HCT116 (cell line): ENCODE measurements around the gene FUCA2. TPM values are rescaled to one million over a fixed set of nuclear protein-coding genes. Genes with fewer than 3 reads are reported as not detected.
A peak's percentile ranks its signal among the peaks of the same experiment; 100 is the strongest.

Experiments
- ATAC-seq: fragments of 200-7000 bp; cut with Tn5 transposase; 2 replicates; pipeline ENCODE4 v1.9.1; 2020; ENCODE audit warnings: mild to moderate bottlenecking, moderate library complexity
- BruUV-seq: library from RNA; stranded (reverse); fragments of 400-500 nt; replicated peaks from 2 replicates; lab custom pipeline; 2021; lab: Mats Ljungman, UMichigan
- CTCF ChIA-PET: fragments of 300-600 bp; sonication (Branson Sonifier 250); formaldehyde crosslinking; loops from one replicate; lab custom pipeline; 2021; ENCODE audit warnings: antibody characterized with exemption; lab: Charles Lee
- POLR2A ChIA-PET: fragments of 300-600, 350-600 bp; sonication (Branson Sonifier 250); formaldehyde crosslinking; loops from one replicate; lab custom pipeline; 2021; ENCODE audit warnings: antibody characterized with exemption; lab: Charles Lee
- RAD21 ChIA-PET, 2 experiments: fragments of 300-600 bp; sonication (Branson Sonifier 250); formaldehyde crosslinking; loops; one replicate each; lab custom pipeline; 2023; ENCODE audit warnings: low total read pairs in 2 of 2; ENCODE audit not compliant: uncharacterized antibody in 2 of 2, unreplicated experiment in 2 of 2, low non-redundant PET in 1 of 2; lab: Charles Lee
- DNase-seq: peaks from one replicate; pipeline ENCODE4 v3.0.0-alpha.2; 2010; ENCODE audit warnings: low read depth, low spot score
- H2AFZ ChIP-seq: fragments of 200-600 bp; shearing (Covaris generic), sonication (generic); 2 replicates; pipeline ENCODE4 v1.6.1; 2017; ENCODE audit warnings: low read depth, mixed run types, mixed read lengths, antibody characterized with exemption, low read length; ENCODE audit not compliant: poor library complexity, severe bottlenecking
- H3K27ac ChIP-seq: 2 replicates; pipeline ENCODE4 v1.5.1; 2012; ENCODE audit warnings: low read depth, low read length
- H3K27me3 ChIP-seq: fragments of 200-600 bp; sonication (generic); 2 replicates; pipeline ENCODE4 v1.6.1; 2016; ENCODE audit warnings: mixed run types, low read length, mixed read lengths; ENCODE audit not compliant: insufficient read depth
- H3K36me3 ChIP-seq, 2 experiments: fragments of 200-500 bp in 1 of 2; fragments of 200-600 bp in 1 of 2; sonication (Bioruptor generic) in 1 of 2; sonication (generic) in 1 of 2; 2 replicates each; pipeline versions ENCODE4 v1.5.1 to v1.6.1; 2014 to 2016; ENCODE audit warnings: low read length in 2 of 2, inconsistent platforms in 1 of 2, mixed read lengths in 1 of 2, mixed run types in 1 of 2; ENCODE audit not compliant: insufficient read depth in 2 of 2, control insufficient read depth in 1 of 2
- H3K4me1 ChIP-seq, 2 experiments: fragments of 200-600 bp in 1 of 2; sonication (generic) in 1 of 2; 2 replicates each; pipeline versions ENCODE4 v1.5.1 to v1.6.1; 2012 to 2017; ENCODE audit warnings: low read length in 2 of 2, inconsistent platforms in 1 of 2, mild to moderate bottlenecking in 1 of 2, mixed read lengths in 1 of 2, mixed run types in 1 of 2, moderate library complexity in 1 of 2; ENCODE audit not compliant: insufficient read depth in 2 of 2, control insufficient read depth in 1 of 2
- H3K4me2 ChIP-seq: fragments of 200-600 bp; sonication (generic); 2 replicates; pipeline ENCODE4 v1.6.1; 2017; ENCODE audit warnings: mixed run types, low read length, mixed read lengths
- H3K4me3 ChIP-seq, 2 experiments: fragments of 200-600 bp in 1 of 2; sonication (generic) in 1 of 2; replicated peaks in 1 of 2; 2 replicates each; pipeline ENCODE4 v1.5.1; 2011 to 2016; ENCODE audit warnings: low read length in 2 of 2, control low read depth in 1 of 2, low read depth in 1 of 2, mild to moderate bottlenecking in 1 of 2, mixed read lengths in 1 of 2, mixed run types in 1 of 2
- H3K79me2 ChIP-seq: fragments of 200-600 bp; sonication (generic); 2 replicates; pipeline ENCODE4 v1.6.1; 2017; ENCODE audit warnings: mild to moderate bottlenecking, mixed run types, low read length, moderate library complexity, mixed read lengths; ENCODE audit not compliant: insufficient read depth
- H3K9ac ChIP-seq: fragments of 200-600 bp; sonication (generic); 2 replicates; pipeline ENCODE4 v1.6.1; 2016; ENCODE audit warnings: low read length, mixed read lengths
- H3K9me2 ChIP-seq: fragments of 200-600 bp; sonication (generic), shearing (Covaris generic); 2 replicates; pipeline ENCODE4 v1.6.1; 2017; ENCODE audit warnings: mixed run types, mild to moderate bottlenecking, moderate library complexity; ENCODE audit not compliant: insufficient read depth
- H3K9me3 ChIP-seq, 2 experiments: fragments of 200-500 bp in 1 of 2; fragments of 200-600 bp in 1 of 2; sonication (Bioruptor generic) in 1 of 2; sonication (generic) in 1 of 2; 2 replicates each; pipeline ENCODE4 v1.6.1; 2014 to 2017; ENCODE audit warnings: low read length in 2 of 2, mixed read lengths in 2 of 2, inconsistent platforms in 1 of 2, low read depth in 1 of 2, mild to moderate bottlenecking in 1 of 2, mixed run types in 1 of 2, moderate library complexity in 1 of 2; ENCODE audit not compliant: control insufficient read depth in 1 of 2, insufficient read depth in 1 of 2
- H4K20me1 ChIP-seq: fragments of 200-600 bp; sonication (generic), shearing (Covaris generic); 2 replicates; pipeline ENCODE4 v1.6.1; 2017; ENCODE audit warnings: mixed run types, mild to moderate bottlenecking, moderate library complexity; ENCODE audit not compliant: insufficient read depth
- ATF3 ChIP-seq: IDR thresholded peaks from 2 replicates; pipeline ENCODE4 v1.6.1; 2012
- CBX3 ChIP-seq: IDR thresholded peaks from 2 replicates; pipeline ENCODE4 v1.6.1; 2012; ENCODE audit warnings: low read depth
- CEBPB ChIP-seq: IDR thresholded peaks from 2 replicates; pipeline ENCODE4 v1.6.1; 2012; ENCODE audit warnings: low read depth
- CTCF ChIP-seq, 3 experiments: fragments of 200-600 bp in 1 of 3; sonication (generic) in 1 of 3; IDR thresholded peaks in 2 of 3; conservative IDR thresholded peaks in 1 of 3; 2 replicates each; pipeline ENCODE4 v1.5.1; 2012 to 2017; ENCODE audit warnings: low read depth in 2 of 3, low read length in 2 of 3, antibody characterized with exemption in 1 of 3, borderline replicate concordance in 1 of 3, control low read depth in 1 of 3, mild to moderate bottlenecking in 1 of 3, mixed read lengths in 1 of 3, mixed run types in 1 of 3, moderate library complexity in 1 of 3; ENCODE audit not compliant: insufficient read depth in 1 of 3
- EGR1 ChIP-seq: IDR thresholded peaks from 2 replicates; pipeline ENCODE4 v1.6.1; 2012; ENCODE audit warnings: low read depth
- ELF1 ChIP-seq: IDR thresholded peaks from 2 replicates; pipeline ENCODE4 v1.6.1; 2012; ENCODE audit warnings: low read depth, borderline replicate concordance
- EZH2 ChIP-seq: fragments of 200-600 bp; sonication (generic); IDR thresholded peaks from 2 replicates; pipeline ENCODE4 v1.6.1; 2017; ENCODE audit warnings: antibody characterized with exemption, mixed run types
- EZH2phosphoT487 ChIP-seq: fragments of 200-600 bp; IDR thresholded peaks from 2 replicates; pipeline ENCODE4 v1.6.1; 2018; ENCODE audit warnings: antibody characterized with exemption, borderline replicate concordance
- FOSL1 ChIP-seq: IDR thresholded peaks from 2 replicates; pipeline ENCODE4 v1.6.1; 2012; ENCODE audit warnings: low read depth
- POLR2A ChIP-seq: IDR thresholded peaks from 2 replicates; pipeline ENCODE4 v1.7.0; 2011; ENCODE audit warnings: borderline replicate concordance; ENCODE audit not compliant: insufficient read depth, insufficient read length; ENCODE audit errors: extremely low read depth
- RAD21 ChIP-seq: IDR thresholded peaks from 2 replicates; pipeline ENCODE4 v1.6.1; 2012; ENCODE audit warnings: low read depth, mild to moderate bottlenecking
- SIN3A ChIP-seq: IDR thresholded peaks from 2 replicates; pipeline ENCODE4 v1.6.1; 2012; ENCODE audit warnings: low read depth
- YY1 ChIP-seq: IDR thresholded peaks from 2 replicates; pipeline ENCODE4 v1.6.1; 2011; ENCODE audit warnings: low read length, low read depth, moderate library complexity, mild to moderate bottlenecking; ENCODE audit not compliant: insufficient replicate concordance; ENCODE audit errors: extremely low read depth
- ZFX ChIP-seq: fragments of 450-650 bp; IDR thresholded peaks from 2 replicates; pipeline ENCODE4 v1.6.1; 2017
- ZNF274 ChIP-seq: fragments of 200-500 bp; sonication (Bioruptor generic); IDR thresholded peaks from 2 replicates; pipeline ENCODE4 v1.6.1; 2014; ENCODE audit warnings: mild to moderate bottlenecking, low read depth, low read length, inconsistent platforms
- intact Hi-C: fragments of 100-400 bp; cut with micrococcal nuclease; formaldehyde crosslinking; loops from 2 replicates; pipeline ENCODE4 v1.10.0; 2022
- total RNA-seq: library from RNA; stranded (reverse); gene quantifications from one replicate; pipeline ENCODE4 v1.2.1, GENCODE V29; 2021; ENCODE audit not compliant: unreplicated experiment
- TF ChIP-seq, protein P1 (sequence below): IDR thresholded peaks from 2 replicates; pipeline ENCODE4 v1.6.1; 2011; ENCODE audit warnings: mild to moderate bottlenecking, low read length, moderate library complexity; ENCODE audit not compliant: insufficient replicate concordance; ENCODE audit errors: extremely low read depth

FUCA2 gene
- total RNA-seq, 1 experiment from 2014 or later: 75.4 TPM

DNA sequence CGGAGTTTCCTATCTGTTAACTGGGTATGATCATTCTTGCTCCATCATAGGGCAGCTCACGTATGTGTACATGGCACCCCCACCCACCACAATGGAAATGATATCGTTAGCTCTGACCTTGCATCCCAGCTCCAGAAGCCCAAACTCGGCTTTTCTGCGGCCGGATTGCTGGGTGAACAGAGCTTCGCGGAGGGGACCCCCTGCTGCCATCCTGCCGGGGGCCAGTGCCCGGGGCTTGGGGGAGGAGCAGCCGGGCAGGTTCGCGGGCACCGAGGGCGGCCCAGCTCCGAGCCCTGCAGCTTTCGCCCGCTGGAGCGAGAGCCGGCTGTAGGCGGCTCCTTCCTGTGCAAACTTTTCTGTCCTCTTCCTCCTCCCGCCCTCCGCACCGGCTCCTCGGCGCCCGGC, 24.9 kb upstream of the FUCA2 start:
- Histone ChIP-seq H3K9me2 (no peaks in the 10 kb centered on the region), H3K79me2 (no peaks in the 10 kb centered on the region; the same call in 1 of the 2 replicates), H3K36me3 (no peaks in the 10 kb centered on the region), H3K4me1 (peaks cover 6 to 15% of the 10 kb centered on the region in 2 experiments; a peak in 3 of 4 replicates), H3K27me3 (no peaks in the 10 kb centered on the region), H3K4me3 (peak overlapping the region; percentile 55 to 62), H3K4me2 (peak overlapping the region; percentile 93), H3K9me3 (no peaks in the 10 kb centered on the region), H3K27ac (peak overlapping the region; percentile 72), H2AFZ (no peak overlapping the region)
- intact Hi-C loops: no loop called here
- ChIA-PET POLR2A (no interaction called here), CTCF (interaction anchor here (1.2 to 1.5 kb wide), 2 partner anchors 24 to 404 kb away, joined by 3 to 5 read pairs; no protein-coding TSS in a partner anchor), RAD21 (no interaction called here)
- ATAC-seq: peak; percentile 72
- no TSS peak for BruUV-seq
- TF ChIP-seq, protein P1, sequence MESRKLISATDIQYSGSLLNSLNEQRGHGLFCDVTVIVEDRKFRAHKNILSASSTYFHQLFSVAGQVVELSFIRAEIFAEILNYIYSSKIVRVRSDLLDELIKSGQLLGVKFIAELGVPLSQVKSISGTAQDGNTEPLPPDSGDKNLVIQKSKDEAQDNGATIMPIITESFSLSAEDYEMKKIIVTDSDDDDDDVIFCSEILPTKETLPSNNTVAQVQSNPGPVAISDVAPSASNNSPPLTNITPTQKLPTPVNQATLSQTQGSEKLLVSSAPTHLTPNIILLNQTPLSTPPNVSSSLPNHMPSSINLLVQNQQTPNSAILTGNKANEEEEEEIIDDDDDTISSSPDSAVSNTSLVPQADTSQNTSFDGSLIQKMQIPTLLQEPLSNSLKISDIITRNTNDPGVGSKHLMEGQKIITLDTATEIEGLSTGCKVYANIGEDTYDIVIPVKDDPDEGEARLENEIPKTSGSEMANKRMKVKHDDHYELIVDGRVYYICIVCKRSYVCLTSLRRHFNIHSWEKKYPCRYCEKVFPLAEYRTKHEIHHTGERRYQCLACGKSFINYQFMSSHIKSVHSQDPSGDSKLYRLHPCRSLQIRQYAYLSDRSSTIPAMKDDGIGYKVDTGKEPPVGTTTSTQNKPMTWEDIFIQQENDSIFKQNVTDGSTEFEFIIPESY: no peak
- TF ChIP-seq EGR1 (no peak), YY1 (no peak), CEBPB (no peak), EZH2 (no peak), FOSL1 (no peak)
- TF ChIP-seq, all 23 proteins: peak for 0
- Histone ChIP-seq H3K9ac (peak overlapping the region; percentile 66), H4K20me1 (no peaks in the 10 kb centered on the region)
- no peak for DNase-seq

DNA sequence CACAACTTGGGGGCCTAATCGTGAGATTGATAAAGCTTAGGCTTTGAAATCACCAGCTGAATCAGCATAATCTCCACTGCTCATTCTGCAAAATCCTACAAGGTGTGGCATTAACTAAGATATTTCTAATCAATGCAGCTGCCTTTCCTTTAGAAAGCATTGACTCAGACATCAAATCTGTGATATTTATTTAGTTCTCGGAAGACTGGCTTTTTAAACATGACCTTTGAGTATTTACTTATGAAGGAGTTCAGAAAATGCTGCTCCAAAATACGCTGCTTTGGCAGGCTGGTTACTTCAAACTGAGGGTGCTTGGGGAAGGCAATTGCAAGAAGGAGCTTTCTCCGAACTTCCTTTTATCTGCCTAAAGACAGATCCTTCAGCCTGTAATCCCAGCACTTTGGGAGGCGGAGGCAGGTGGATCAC, 23.7 kb upstream of the FUCA2 start:
- Histone ChIP-seq H3K4me1 (peaks cover 6 to 15% of the 10 kb centered on the region in 2 experiments; a peak in 3 of 4 replicates), H3K9me2 (no peaks in the 10 kb centered on the region), H3K27me3 (no peaks in the 10 kb centered on the region), H3K4me2 (no peak overlapping the region), H4K20me1 (no peaks in the 10 kb centered on the region), H2AFZ (no peak overlapping the region), H3K79me2 (no peaks in the 10 kb centered on the region; the same call in 1 of the 2 replicates), H3K9ac (no peak overlapping the region), H3K27ac (no peak overlapping the region), H3K9me3 (no peaks in the 10 kb centered on the region), H3K4me3 (no peak overlapping the region), H3K36me3 (no peaks in the 10 kb centered on the region)
- POLR2A ChIA-PET: interaction anchor here (0.6 kb wide), 1 partner anchor 759 kb away, joined by 3 read pairs; no protein-coding TSS in a partner anchor
- CTCF ChIA-PET: interaction anchor here (1.2 kb wide), 1 partner anchor 405 kb away, joined by 3 read pairs; no protein-coding TSS in a partner anchor
- RAD21 ChIA-PET: no interaction called here
- intact Hi-C loops: no loop called here
- DNase-seq (no peak), ATAC-seq (no peak)
- no TSS peak for BruUV-seq
- TF ChIP-seq CBX3: no peak
- TF ChIP-seq POLR2A: no peak
- TF ChIP-seq ZNF274: no peak
- TF ChIP-seq RAD21: no peak
- no peak for TF ChIP-seq CEBPB
- TF ChIP-seq SIN3A: no peak
- no peak for TF ChIP-seq YY1
- no peak for TF ChIP-seq EZH2phosphoT487
- no peak for TF ChIP-seq EGR1
- no peak for TF ChIP-seq ATF3
- TF ChIP-seq ELF1: no peak
- no peak for TF ChIP-seq CTCF (IDR thresholded peaks at IDR 0.05 in 2 of 3, conservative IDR thresholded peaks at IDR 0.05 in 1 of 3; ENCODE audit: borderline replicate concordance in 1 of 3, insufficient read depth in 1 of 3, low read depth in 2 of 3, low read length in 2 of 3)
- no peak for TF ChIP-seq ZFX
